Spleen (tissue), 11 donors: Measurements from ENCODE around the gene RHOJ. TPM values are rescaled to one million over a fixed set of nuclear protein-coding genes. Genes with fewer than 3 reads are reported as not detected.

Source experiments
- DNase-seq: peaks from one replicate; pipeline ENCODE4 v3.0.0-alpha.2; 2020
- H3K27ac ChIP-seq, 8 donors: fragments of 200-600 bp; sonication (generic) in 7 of 8; 1 replicate in 4 of 8; 2 replicates in 4 of 8; pipeline versions ENCODE4 v1.5.0 to v1.8.0; 2016 to 2021; ENCODE audit warnings: inconsistent platforms in 4 of 8, mild to moderate bottlenecking in 4 of 8, moderate library complexity in 1 of 8
- H3K27me3 ChIP-seq, 7 donors: fragments of 200-600 bp; sonication (generic) in 6 of 7; replicated peaks in 1 of 7; 1 replicate in 4 of 7; 2 replicates in 3 of 7; pipeline versions ENCODE4 v1.5.0 to v1.8.0; 2016 to 2021; ENCODE audit warnings: inconsistent platforms in 3 of 7, mild to moderate bottlenecking in 1 of 7
- H3K36me3 ChIP-seq, 6 donors: fragments of 200-600 bp; sonication (generic) in 5 of 6; 1 replicate in 4 of 6; 2 replicates in 2 of 6; pipeline versions ENCODE4 v1.5.0 to v1.8.0; 2016 to 2021; ENCODE audit warnings: inconsistent platforms in 2 of 6
- H3K4me1 ChIP-seq, 6 donors: fragments of 200-600 bp; sonication (generic) in 5 of 6; 1 replicate in 3 of 6; 2 replicates in 3 of 6; pipeline versions ENCODE4 v1.5.0 to v1.8.0; 2016 to 2021; ENCODE audit warnings: inconsistent platforms in 3 of 6
- H3K4me3 ChIP-seq, 8 donors: fragments of 200-600 bp; sonication (generic) in 7 of 8; 1 replicate in 4 of 8; 2 replicates in 4 of 8; pipeline versions ENCODE4 v1.5.0 to v1.8.0; 2016 to 2021; ENCODE audit warnings: inconsistent platforms in 4 of 8, mild to moderate bottlenecking in 4 of 8, moderate library complexity in 2 of 8
- H3K9me3 ChIP-seq, 8 donors: fragments of 200-600 bp; sonication (generic) in 7 of 8; 1 replicate in 4 of 8; 2 replicates in 4 of 8; pipeline versions ENCODE4 v1.5.0 to v1.8.0; 2016 to 2021; ENCODE audit warnings: inconsistent platforms in 4 of 8
- POLR2A ChIP-seq, 3 donors: fragments of 450-650 bp; IDR thresholded peaks; one replicate each; pipeline ENCODE4 v1.5.1; 2017; ENCODE audit warnings: antibody characterized with exemption in 3 of 3, mild to moderate bottlenecking in 1 of 3
- POLR2AphosphoS5 ChIP-seq, 3 donors: sonication (generic); formaldehyde crosslinking; IDR thresholded peaks; one replicate each; pipeline ENCODE4 v1.5.1; 2017; ENCODE audit warnings: antibody characterized with exemption in 3 of 3
- WGBS, 5 donors: extraction: QIAGEN DNeasy Blood & Tissue Kit in 3 of 5; methylation state at CpG; one replicate each; pipeline versions ENCODE4 v1.1.5 to v1.1.7; 2013 to 2018; 5-methylcytosine and 5-hydroxymethylcytosine counted together
- intact Hi-C: fragments of 100-400 bp; cut with DNase I; formaldehyde crosslinking; loops from one replicate; pipeline ENCODE4 v1.15.0; 2023; ENCODE audit warnings: low total_unique reads
- polyA plus RNA-seq, 3 donors: library from polyadenylated mRNA; stranded (reverse); fragments of 200-250 nt; gene quantifications; one replicate each; pipeline ENCODE4 v1.2.1, GENCODE V29; 2013
- total RNA-seq, 7 donors: library from RNA; depleted of rRNA in 3 of 7; stranded (reverse); fragments of >200 nt in 3 of 7; fragmentation: NEBNext Ultra II Directional in 4 of 7; extraction: Animal tissue kit (Norgen Biotek cat#: 25700) in 4 of 7; gene quantifications; one replicate each; pipeline versions ENCODE4 v1.1.0 to v1.2.1, GENCODE V29; 2016 to 2021
- TF ChIP-seq, protein P1 (sequence below), 11 experiments: fragments of 200-600 bp in 7 of 11; fragments of 450-650 bp in 4 of 11; sonication (generic) in 4 of 11; IDR thresholded peaks in 8 of 11; conservative IDR thresholded peaks in 3 of 11; 1 replicate in 7 of 11; 2 replicates in 4 of 11; pipeline versions ENCODE4 v1.4.0 to v1.8.0; 2016 to 2021; ENCODE audit warnings: antibody characterized with exemption in 11 of 11, inconsistent platforms in 4 of 11, mild to moderate bottlenecking in 1 of 11
- donor health status: healthy with polysubstance abuse.
- donor health status: DM: no; HTN: no; CAD: no; lungs with moderate emphysema.
- donor health status: DM: no; HTN: no; CAD: no.
- donor health status: Bipolar disorder and iron deficiency.
- donor health status: healthy.
- donor health status: DM: no; HTN: no; CAD: no.
- donor health status: DM: yes; HTN: yes; CAD: no.

Gene RHOJ
- total and polyA plus RNA-seq, 10 donors = 5.5 to 26.3 (median 14.9) TPM

DNA sequence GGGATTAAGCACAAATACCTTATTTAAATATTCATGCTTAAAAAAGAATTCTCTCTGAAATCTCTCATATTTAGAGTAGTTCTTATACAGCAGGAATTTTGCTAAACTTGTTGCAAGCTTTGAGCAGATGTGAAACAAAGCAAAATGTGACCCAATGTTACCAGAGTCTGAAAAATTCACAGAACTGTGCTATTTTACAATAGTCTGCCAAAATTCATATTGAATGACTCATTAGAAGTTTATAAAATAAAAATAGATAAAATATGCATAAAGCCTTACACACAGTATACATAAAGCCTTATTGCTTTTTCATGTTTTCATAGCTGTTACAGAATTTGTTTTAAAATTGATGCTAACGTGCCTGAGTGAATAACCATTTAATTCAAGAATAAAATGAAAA lies 17.8 kb upstream of the RHOJ start:
- H3K9me3 ChIP-seq = peaks cover 0 to 8% (median 0%) of the 10 kb centered on the region in 8 donors
- 74 to 97% (median 84%) methylated on average over 1 of the region's 1 CpG for WGBS, 5 donors
- H3K4me3 ChIP-seq = no peak overlapping the region
- H3K4me1 ChIP-seq = no peaks in the 10 kb centered on the region
- TF ChIP-seq POLR2AphosphoS5 (IDR thresholded peaks at IDR 0.05) (no peak), POLR2A (IDR thresholded peaks at IDR 0.05) (no peak)
- TF ChIP-seq, protein P1, sequence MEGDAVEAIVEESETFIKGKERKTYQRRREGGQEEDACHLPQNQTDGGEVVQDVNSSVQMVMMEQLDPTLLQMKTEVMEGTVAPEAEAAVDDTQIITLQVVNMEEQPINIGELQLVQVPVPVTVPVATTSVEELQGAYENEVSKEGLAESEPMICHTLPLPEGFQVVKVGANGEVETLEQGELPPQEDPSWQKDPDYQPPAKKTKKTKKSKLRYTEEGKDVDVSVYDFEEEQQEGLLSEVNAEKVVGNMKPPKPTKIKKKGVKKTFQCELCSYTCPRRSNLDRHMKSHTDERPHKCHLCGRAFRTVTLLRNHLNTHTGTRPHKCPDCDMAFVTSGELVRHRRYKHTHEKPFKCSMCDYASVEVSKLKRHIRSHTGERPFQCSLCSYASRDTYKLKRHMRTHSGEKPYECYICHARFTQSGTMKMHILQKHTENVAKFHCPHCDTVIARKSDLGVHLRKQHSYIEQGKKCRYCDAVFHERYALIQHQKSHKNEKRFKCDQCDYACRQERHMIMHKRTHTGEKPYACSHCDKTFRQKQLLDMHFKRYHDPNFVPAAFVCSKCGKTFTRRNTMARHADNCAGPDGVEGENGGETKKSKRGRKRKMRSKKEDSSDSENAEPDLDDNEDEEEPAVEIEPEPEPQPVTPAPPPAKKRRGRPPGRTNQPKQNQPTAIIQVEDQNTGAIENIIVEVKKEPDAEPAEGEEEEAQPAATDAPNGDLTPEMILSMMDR (IDR thresholded peaks at IDR 0.05 in 8 of 11, conservative IDR thresholded peaks at IDR 0.05 in 3 of 11) = no peak
- no peak overlapping the region for H3K27ac ChIP-seq
- DNase-seq = no peak
- intact Hi-C loops = no loop called here
- H3K27me3 ChIP-seq = no peaks in the 10 kb centered on the region
- H3K36me3 ChIP-seq = no peaks in the 10 kb centered on the region

- H3K4me3 ChIP-seq = no peak overlapping the region
- intact Hi-C loops = no loop called here
- no peak overlapping the region for H3K27ac ChIP-seq
- H3K9me3 ChIP-seq = peaks cover 0 to 13% (median 5%) of the 10 kb centered on the region in 8 donors
- WGBS, 5 donors = 89 to 97% (median 94%) methylated on average over 3 of the region's 3 CpGs
- TF ChIP-seq POLR2AphosphoS5 (IDR thresholded peaks at IDR 0.05) = no peak
- TF ChIP-seq, protein P1 (IDR thresholded peaks at IDR 0.05 in 8 of 11, conservative IDR thresholded peaks at IDR 0.05 in 3 of 11) = no peak
- no peak for TF ChIP-seq POLR2A (IDR thresholded peaks at IDR 0.05)
- no peaks in the 10 kb centered on the region for H3K36me3 ChIP-seq
- DNase-seq = no peak
- no peaks in the 10 kb centered on the region for H3K27me3 ChIP-seq
- H3K4me1 ChIP-seq = no peaks in the 10 kb centered on the region
These were observed 13.0 kb upstream of the RHOJ start for GRCh38 chr14:63191211-63191610.

GRCh38 chr14:63192085-63192484 lies 12.2 kb upstream of the RHOJ start:
- Histone ChIP-seq H3K4me1 (no peaks in the 10 kb centered on the region), H3K27ac (peak overlapping the region in 4 of 8 donors; percentile 37 to 55 (median 45)), H3K9me3 (peaks cover 0 to 13% (median 5%) of the 10 kb centered on the region in 8 donors), H3K27me3 (no peaks in the 10 kb centered on the region), H3K36me3 (no peaks in the 10 kb centered on the region), H3K4me3 (no peak overlapping the region)
- DNase-seq = no peak
- no peak for TF ChIP-seq POLR2A (IDR thresholded peaks at IDR 0.05)
- TF ChIP-seq POLR2AphosphoS5 (IDR thresholded peaks at IDR 0.05) = no peak
- TF ChIP-seq, protein P1 (IDR thresholded peaks at IDR 0.05 in 8 of 11, conservative IDR thresholded peaks at IDR 0.05 in 3 of 11) = no peak
- intact Hi-C loops = no loop called here
- WGBS, 5 donors = 23 to 36% (median 34%) methylated on average over 2 of the region's 2 CpGs

GRCh38 chr14:63193236-63193635 lies 11.0 kb upstream of the RHOJ start:
- no peaks in the 10 kb centered on the region for H3K4me1 ChIP-seq
- peaks cover 0 to 13% (median 5%) of the 10 kb centered on the region in 8 donors for H3K9me3 ChIP-seq
- H3K27me3 ChIP-seq = no peaks in the 10 kb centered on the region
- 92 to 99% (median 96%) methylated on average over 2 of the region's 2 CpGs for WGBS, 5 donors
- intact Hi-C loops = no loop called here
- DNase-seq = no peak
- TF ChIP-seq POLR2AphosphoS5 (IDR thresholded peaks at IDR 0.05) = no peak
- TF ChIP-seq, protein P1 (IDR thresholded peaks at IDR 0.05 in 8 of 11, conservative IDR thresholded peaks at IDR 0.05 in 3 of 11) = no peak
- no peak for TF ChIP-seq POLR2A (IDR thresholded peaks at IDR 0.05)
- no peaks in the 10 kb centered on the region for H3K36me3 ChIP-seq
- H3K4me3 ChIP-seq = no peak overlapping the region
- H3K27ac ChIP-seq = no peak overlapping the region
